Heart right ventricle (tissue), 16 donors: ENCODE results near the gene THAP8. TPM values are rescaled to one million over a fixed set of nuclear protein-coding genes. Genes with fewer than 3 reads are reported as not detected.

Source experiments
- ATAC-seq, 8 donors: fragments of 200-7000 bp; cut with Tn5 transposase; one replicate each; pipeline ENCODE4 v1.9.1; 2020; ENCODE audit warnings: mild to moderate bottlenecking in 8 of 8, moderate library complexity in 8 of 8, moderate number of reproducible peaks in 1 of 8
- DNase-seq, 2 donors: peaks; one replicate each; pipeline ENCODE4 v3.0.0-alpha.2; 2020
- H3K27ac ChIP-seq, 10 donors: fragments of 200-600 bp; sonication (generic) in 2 of 10; one replicate each; pipeline versions ENCODE4 v1.5.0 to v1.8.0; 2020 to 2022; ENCODE audit warnings: mild to moderate bottlenecking in 3 of 10
- H3K27me3 ChIP-seq, 7 donors: fragments of 200-600 bp; one replicate each; pipeline ENCODE4 v1.8.0; 2021 to 2022; ENCODE audit warnings: mild to moderate bottlenecking in 2 of 7
- H3K36me3 ChIP-seq, 9 donors: fragments of 200-600 bp; sonication (generic) in 1 of 9; one replicate each; pipeline versions ENCODE4 v1.5.0 to v1.8.0; 2020 to 2022; ENCODE audit warnings: mild to moderate bottlenecking in 2 of 9
- H3K4me1 ChIP-seq, 9 donors: fragments of 200-600 bp; sonication (generic) in 1 of 9; one replicate each; pipeline versions ENCODE4 v1.5.0 to v1.8.0; 2020 to 2022; ENCODE audit warnings: mild to moderate bottlenecking in 4 of 9
- H3K4me3 ChIP-seq, 10 donors: fragments of 200-600 bp; sonication (generic) in 2 of 10; one replicate each; pipeline versions ENCODE4 v1.5.0 to v1.8.0; 2020 to 2022; ENCODE audit warnings: mild to moderate bottlenecking in 7 of 10, moderate library complexity in 2 of 10
- H3K9me3 ChIP-seq, 11 donors: fragments of 200-600 bp in 10 of 11; sonication (generic) in 2 of 11; one replicate each; pipeline versions ENCODE4 v1.5.0 to v1.8.0; 2013 to 2022; ENCODE audit warnings: mild to moderate bottlenecking in 2 of 11, control low read depth in 1 of 11, moderate library complexity in 1 of 11
- WGBS, 2 donors: extraction: QIAGEN DNeasy Blood & Tissue Kit; methylation state at CpG; one replicate each; pipeline ENCODE4 v1.1.7; 2013; ENCODE audit warnings: inconsistent platforms in 1 of 2; 5-methylcytosine and 5-hydroxymethylcytosine counted together
- intact Hi-C, 10 donors: fragments of 100-400 bp; cut with DNase I; formaldehyde crosslinking; loops; one replicate each; pipeline versions ENCODE4 v1.11.1 to v1.14.2; 2022
- polyA plus RNA-seq, 2 donors: library from polyadenylated mRNA; stranded (reverse); fragments of 200-250 nt; gene quantifications; one replicate each; pipeline ENCODE4 v1.2.3, GENCODE V29; 2013
- total RNA-seq, 10 donors: library from RNA; stranded (reverse); fragmentation: NEBNext Ultra II Directional in 3 of 10; extraction: Animal tissue kit (Norgen Biotek cat#: 25700) in 3 of 10; gene quantifications; one replicate each; pipeline versions ENCODE4 v1.2.1 to v1.2.4, GENCODE V29; 2021 to 2023
- TF ChIP-seq, protein P1 (sequence below), 9 donors: fragments of 200-600 bp; sonication (generic) in 2 of 9; IDR thresholded peaks; one replicate each; pipeline versions ENCODE4 v1.5.0 to v1.8.0; 2021 to 2022; ENCODE audit warnings: antibody characterized with exemption in 9 of 9, mild to moderate bottlenecking in 5 of 9, moderate library complexity in 1 of 9
- donor health status: Arrhythmogenic right ventricular cardiomyopathy.
- donor health status: ischemic (EF 13 %, LVEDD 7.1; RV severe dilation, severe dysfunction).
- donor health status: healthy with polysubstance abuse.
- donor health status: DM: no; HTN: yes; CAD: no.
- donor health status: DM: no; HTN: no; CAD: no.
- donor health status: ischemic (EF 25% LVEDD 6.9; RV normal size, moderate dysfunction).
- donor health status: ischemic (EF 25% LVEDD 5.7; RV mildly dilated, moderate dysfunction).
- donor health status: healthy.
- donor health status: DM: yes; HTN: yes; CAD: no.
- donor health status: Ischemic cardiomyopathy.
- donor health status: ischemic (EF 35%, LVEDD 5.7; RV mildly dilated, moderate dysfunction).
- donor health status: nonischemic (EF 11% LVEDD 7.7; RV severe dilation, severe dysfunction).
- donor health status: DM: yes; HTN: yes; CAD: no.
- donor health status: PGD.
- donor health status: ischemic (EF 29% LVEDD 5.4; RV normal size, mild dysfunction).
- donor health status: nonischemic (EF 23%, LVEDD 6.1; RV moderate dilation, normal function).

Gene THAP8
- total and polyA plus RNA-seq, 12 donors, result 2.7 to 7.7 (median 4.5) TPM

DNA sequence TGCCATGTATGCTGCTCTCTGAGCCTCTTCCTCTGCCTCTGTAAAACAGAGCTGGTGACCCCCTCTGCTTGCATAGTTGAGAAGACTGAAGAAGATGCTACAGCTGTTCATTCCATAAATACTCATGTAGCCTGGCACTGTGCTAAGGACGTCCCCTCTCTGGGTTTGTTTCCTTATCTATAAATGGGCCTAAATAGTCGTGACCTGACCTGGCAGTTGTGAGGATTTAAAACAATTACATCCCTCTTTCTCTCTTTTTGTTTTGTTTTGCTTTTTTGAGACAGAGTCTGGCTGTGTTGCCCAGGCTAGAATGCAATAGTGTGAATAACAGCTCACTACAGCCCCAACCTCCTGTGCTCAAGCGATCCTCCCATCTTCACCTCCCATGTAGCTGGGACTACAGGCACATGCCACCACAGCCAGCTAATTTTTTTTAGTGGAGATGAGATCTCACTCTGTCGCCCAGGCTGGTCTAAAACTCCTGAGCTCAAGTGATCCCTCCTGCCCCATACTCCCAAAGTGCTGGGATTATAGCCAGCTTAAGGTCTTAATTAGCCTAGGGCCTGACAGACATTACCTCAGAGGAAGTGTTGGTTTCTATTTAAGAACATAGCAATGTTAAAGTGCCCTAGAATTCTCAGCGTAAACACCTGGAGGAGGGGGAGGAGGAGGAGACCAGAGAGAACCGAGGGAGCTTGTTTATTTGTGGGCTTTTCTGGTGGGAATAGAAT, 5.3 kb upstream of the THAP8 start:
- Histone ChIP-seq H3K9me3 (no peaks in the 10 kb centered on the region), H3K4me1 (peaks cover 3 to 12% (median 8%) of the 10 kb centered on the region in 9 donors), H3K27me3 (no peaks in the 10 kb centered on the region), H3K27ac (no peak overlapping the region), H3K36me3 (peaks cover 0 to 18% (median 0%) of the 10 kb centered on the region in 9 donors), H3K4me3 (no peak overlapping the region)
- TF ChIP-seq, protein P1, sequence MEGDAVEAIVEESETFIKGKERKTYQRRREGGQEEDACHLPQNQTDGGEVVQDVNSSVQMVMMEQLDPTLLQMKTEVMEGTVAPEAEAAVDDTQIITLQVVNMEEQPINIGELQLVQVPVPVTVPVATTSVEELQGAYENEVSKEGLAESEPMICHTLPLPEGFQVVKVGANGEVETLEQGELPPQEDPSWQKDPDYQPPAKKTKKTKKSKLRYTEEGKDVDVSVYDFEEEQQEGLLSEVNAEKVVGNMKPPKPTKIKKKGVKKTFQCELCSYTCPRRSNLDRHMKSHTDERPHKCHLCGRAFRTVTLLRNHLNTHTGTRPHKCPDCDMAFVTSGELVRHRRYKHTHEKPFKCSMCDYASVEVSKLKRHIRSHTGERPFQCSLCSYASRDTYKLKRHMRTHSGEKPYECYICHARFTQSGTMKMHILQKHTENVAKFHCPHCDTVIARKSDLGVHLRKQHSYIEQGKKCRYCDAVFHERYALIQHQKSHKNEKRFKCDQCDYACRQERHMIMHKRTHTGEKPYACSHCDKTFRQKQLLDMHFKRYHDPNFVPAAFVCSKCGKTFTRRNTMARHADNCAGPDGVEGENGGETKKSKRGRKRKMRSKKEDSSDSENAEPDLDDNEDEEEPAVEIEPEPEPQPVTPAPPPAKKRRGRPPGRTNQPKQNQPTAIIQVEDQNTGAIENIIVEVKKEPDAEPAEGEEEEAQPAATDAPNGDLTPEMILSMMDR (IDR thresholded peaks at IDR 0.05), result no peak
- 79 to 82% methylated on average over 6 of the region's 6 CpGs for WGBS, 2 donors
- intact Hi-C loops, result loop anchor here in 5 of 10 donors (5.0 to 10.0 kb wide), 4 partner anchors 38 to 113 kb away; partner anchors contain the start of genes OVOL3 (in 2 of the 5), POLR2I (in 2 of the 5) and TBCB (in 1 of the 5)
- no peak for ATAC-seq
- DNase-seq, result no peak

DNA sequence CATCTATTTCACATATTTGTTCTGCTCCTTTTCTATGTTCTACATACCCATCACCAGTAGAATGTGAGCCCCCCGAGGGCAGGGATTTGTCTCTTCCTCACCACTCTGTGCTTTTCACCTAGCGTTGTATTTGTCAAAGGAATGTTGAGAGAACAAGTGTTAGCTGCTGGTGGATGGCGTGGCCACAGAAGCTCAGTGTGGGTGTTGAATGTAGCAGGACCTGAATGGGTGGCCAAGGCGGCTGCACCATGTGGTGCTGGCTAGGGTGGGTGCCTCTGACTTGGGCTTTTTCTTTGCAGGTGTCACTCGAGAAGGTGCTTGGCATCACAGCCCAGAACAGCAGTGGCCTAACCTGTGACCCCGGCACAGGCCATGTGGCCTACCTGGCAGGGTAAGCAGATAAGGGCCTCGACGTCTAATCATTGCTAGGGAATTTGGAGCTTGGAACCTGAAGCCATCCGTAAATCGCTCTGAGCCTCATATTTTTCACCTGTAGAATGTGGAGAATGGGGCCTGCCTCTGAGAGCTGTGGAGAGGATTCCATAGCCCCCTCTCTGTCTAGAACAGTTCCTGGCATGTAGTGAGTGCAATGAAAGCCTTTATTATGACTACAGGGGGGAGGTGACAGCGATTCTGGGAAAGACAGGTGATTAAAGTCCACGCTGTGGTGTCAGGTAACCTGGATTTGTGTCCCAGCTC, 4.5 kb upstream of the THAP8 start:
- H3K27ac ChIP-seq, result no peak overlapping the region

DNA sequence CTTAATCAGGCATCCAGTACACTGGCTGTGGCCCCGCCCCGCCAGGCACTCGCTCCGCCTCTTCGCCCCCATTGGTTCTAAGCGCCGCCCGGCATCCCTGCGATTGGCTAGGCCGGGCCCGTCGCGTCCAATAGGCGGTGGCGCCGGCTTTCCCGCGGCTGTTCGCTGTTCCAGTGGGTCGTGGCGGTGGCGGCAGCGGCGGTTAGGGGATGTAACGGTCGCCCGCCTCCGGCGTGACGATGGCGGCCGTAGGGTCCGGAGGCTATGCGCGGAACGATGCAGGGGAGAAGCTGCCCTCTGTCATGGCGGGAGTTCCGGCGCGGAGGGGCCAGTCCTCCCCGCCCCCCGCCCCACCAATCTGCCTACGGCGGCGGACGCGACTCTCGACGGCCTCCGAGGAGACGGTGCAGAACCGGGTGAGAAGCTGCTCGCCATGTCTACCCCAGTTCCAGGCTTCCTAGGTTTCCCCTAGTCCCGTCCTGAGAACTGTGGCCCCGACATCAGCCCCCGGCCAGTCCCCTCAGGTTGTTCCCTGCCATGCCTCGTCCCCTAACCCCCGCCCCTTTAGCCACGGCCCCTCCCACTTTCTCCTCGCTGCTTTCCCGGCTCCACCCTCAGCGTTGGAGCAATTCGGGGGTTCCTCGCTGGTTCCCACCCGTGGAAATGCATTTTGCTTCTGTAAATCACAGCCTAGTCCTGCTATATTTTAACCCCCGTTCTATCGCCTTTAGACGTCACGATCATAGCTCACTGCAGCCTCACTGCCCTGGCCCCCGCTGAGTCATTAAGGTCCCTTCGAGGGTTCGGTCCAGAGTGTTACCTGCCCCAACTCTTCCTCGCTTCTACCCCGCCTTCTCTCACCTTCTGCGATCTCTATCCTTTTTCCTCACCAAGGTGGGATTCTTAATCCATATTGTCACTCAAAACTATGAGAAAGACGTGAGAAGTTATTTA, 925 bp upstream of the THAP8 start, which contains the start of gene WDR62:
Gene WDR62, plus strand, starts transcription at position 165 of the 954 bp plus-strand sequence. Its CDS starts 75 bp downstream, at position 240.
- Histone ChIP-seq H3K9me3 (no peaks in the 10 kb centered on the region), H3K27me3 (no peaks in the 10 kb centered on the region), H3K36me3 (peaks cover 0 to 8% (median 0%) of the 10 kb centered on the region in 9 donors), H3K4me3 (peak within 1 kb of the TSS; percentile 43 to 75 (median 66)), H3K27ac (peak within 1 kb of the TSS; percentile 86 to 97 (median 92)), H3K4me1 (peaks cover 3 to 21% (median 16%) of the 10 kb centered on the region in 9 donors)
- 1% methylated on average over 62 to 75 of the region's 76 CpGs for WGBS, 2 donors
- DNase-seq (peak; percentile 92 to 94), ATAC-seq (peak; percentile 83 to 92 (median 88))
- TF ChIP-seq, protein P1 (IDR thresholded peaks at IDR 0.05), result peak in 2 of 9 donors; percentile 1 to 7
- intact Hi-C loops, result loop anchor here in 7 of 10 donors (1.0 to 10.0 kb wide), 10 partner anchors 41 to 159 kb away; partner anchors contain the start of genes POLR2I (in 4 of the 7), TBCB (in 4 of the 7), ALKBH6 (in 2 of the 7) and OVOL3 (in 2 of the 7)

More for the DNA sequence above, 4.5 kb upstream of the THAP8 start:
- DNase-seq, result no peak
- ATAC-seq, result no peak
- no peaks in the 10 kb centered on the region for H3K27me3 ChIP-seq
- 88 to 94% methylated on average over 12 of the region's 12 CpGs for WGBS, 2 donors
- peaks cover 0 to 13% (median 0%) of the 10 kb centered on the region in 9 donors for H3K36me3 ChIP-seq
- TF ChIP-seq, protein P1 (IDR thresholded peaks at IDR 0.05), result no peak
- H3K4me3 ChIP-seq, result no peak overlapping the region
- intact Hi-C loops, result loop anchor here in 5 of 10 donors (5.0 to 10.0 kb wide), 4 partner anchors 39 to 114 kb away; partner anchors contain the start of genes OVOL3 (in 2 of the 5), POLR2I (in 2 of the 5) and TBCB (in 1 of the 5)
- peaks cover 3 to 12% (median 8%) of the 10 kb centered on the region in 9 donors for H3K4me1 ChIP-seq
- no peaks in the 10 kb centered on the region for H3K9me3 ChIP-seq
